ENCODE results near the gene PYGL. TPM values are rescaled to one million over a fixed set of nuclear protein-coding genes. Genes with fewer than 3 reads are reported as not detected.

PYGL gene
- total RNA-seq, 4 donors from 2014 or later, result 17.8 to 24.8 (median 22.4) TPM

- Histone ChIP-seq H3K4me1 (no peaks in the 10 kb centered on the region), H3K27me3 (no peaks in the 10 kb centered on the region), H3K27ac (no peak overlapping the region), H3K36me3 (peaks cover 5 to 30% of the 10 kb centered on the region in 2 donors), H3K9me3 (no peaks in the 10 kb centered on the region), H3K4me3 (replicated peaks in 1 of 3) (no peak overlapping the region)
- DNase-seq, result no peak
- intact Hi-C loops (cut with DNase I), result no loop called here
- TF ChIP-seq POLR2A (IDR thresholded peaks at IDR 0.05), result no peak
- no peak for TF ChIP-seq CTCF (IDR thresholded peaks at IDR 0.05)
- 89 to 96% methylated on average over 2 to 6 of the region's 6 CpGs for WGBS, 2 donors
Observed at GRCh38 chr14:50917449-50917848, 26.8 kb downstream of the PYGL start.

DNA sequence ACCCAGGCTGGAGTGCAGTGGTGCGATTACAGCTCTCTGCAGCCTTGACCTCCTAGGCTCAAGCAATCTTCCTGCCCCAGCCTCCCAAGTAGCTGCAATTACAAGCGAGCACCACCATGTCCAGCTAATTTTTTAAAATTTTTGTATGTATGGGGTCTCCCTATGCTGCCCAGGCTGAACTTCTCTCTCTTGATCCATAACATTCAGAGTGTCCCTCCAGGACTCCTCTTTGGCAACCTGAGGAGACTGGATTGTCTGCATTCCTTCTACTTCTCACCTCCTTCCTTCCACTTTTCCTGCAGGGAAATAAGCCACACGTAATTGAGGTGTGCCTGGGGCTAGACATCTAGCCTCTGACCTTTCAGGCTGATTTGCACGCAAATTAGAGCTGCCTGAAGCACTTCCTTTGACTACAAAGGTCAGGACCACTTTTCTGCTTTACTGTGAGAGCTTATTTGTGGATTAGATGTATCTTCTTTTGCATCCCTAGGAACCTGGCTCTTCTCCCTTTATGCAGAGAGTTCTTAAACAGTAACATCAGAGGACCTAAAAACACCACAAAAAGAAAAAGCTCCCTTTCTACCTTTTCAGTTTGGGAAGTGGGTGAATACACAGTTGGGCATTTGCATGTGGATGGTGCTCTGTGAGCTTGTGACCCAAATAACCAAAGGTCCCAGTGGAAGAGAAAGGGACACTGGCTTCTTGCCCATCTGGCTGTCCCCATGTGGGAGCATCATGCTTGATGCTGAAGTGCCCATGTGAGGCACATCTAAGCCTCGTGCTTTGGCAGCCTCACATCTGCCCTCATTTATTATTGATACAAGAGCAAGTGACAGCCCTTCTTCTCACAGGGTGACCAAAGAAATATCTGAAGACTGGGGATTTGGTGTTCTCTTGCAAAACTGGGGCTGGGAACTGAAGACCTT is 33.5 kb downstream of the PYGL start:
- WGBS, 2 donors, result 81 to 83% methylated on average over 5 of the region's 5 CpGs
- H3K27ac ChIP-seq, result no peak overlapping the region
- H3K4me1 ChIP-seq, result no peaks in the 10 kb centered on the region
- no peak for DNase-seq
- TF ChIP-seq POLR2A (IDR thresholded peaks at IDR 0.05), result no peak
- TF ChIP-seq CTCF (IDR thresholded peaks at IDR 0.05), result no peak
- H3K4me3 ChIP-seq (replicated peaks in 1 of 3), result no peak overlapping the region
- H3K9me3 ChIP-seq, result no peaks in the 10 kb centered on the region
- intact Hi-C loops (cut with DNase I), result no loop called here
- H3K36me3 ChIP-seq, result peaks cover 5 to 48% of the 10 kb centered on the region in 2 donors
- no peaks in the 10 kb centered on the region for H3K27me3 ChIP-seq

GRCh38 chr14:50906326-50907065 is 37.8 kb downstream of the PYGL start:
- peaks cover 0 to 25% of the 10 kb centered on the region in 2 donors for H3K36me3 ChIP-seq
- WGBS, 2 donors, result 82 to 84% methylated on average over 5 of the region's 5 CpGs

GRCh38 chr14:50904719-50905118 is 39.6 kb downstream of the PYGL start:
- H3K4me1 ChIP-seq, result no peaks in the 10 kb centered on the region
- peaks cover 0 to 20% of the 10 kb centered on the region in 2 donors for H3K36me3 ChIP-seq
- TF ChIP-seq POLR2A (IDR thresholded peaks at IDR 0.05), result no peak
- no peak for TF ChIP-seq CTCF (IDR thresholded peaks at IDR 0.05)
- no peak overlapping the region for H3K27ac ChIP-seq
- H3K27me3 ChIP-seq, result no peaks in the 10 kb centered on the region
- no peaks in the 10 kb centered on the region for H3K9me3 ChIP-seq
- DNase-seq, result no peak
- H3K4me3 ChIP-seq (replicated peaks in 1 of 3), result no peak overlapping the region
- intact Hi-C loops (cut with DNase I), result no loop called here

More at GRCh38 chr14:50906326-50907065, 37.8 kb downstream of the PYGL start:
- H3K4me1 ChIP-seq, result no peaks in the 10 kb centered on the region
- no peak overlapping the region for H3K27ac ChIP-seq
- H3K4me3 ChIP-seq (replicated peaks in 1 of 3), result no peak overlapping the region
- intact Hi-C loops (cut with DNase I), result no loop called here
- H3K9me3 ChIP-seq, result no peaks in the 10 kb centered on the region
- no peak for DNase-seq
- H3K27me3 ChIP-seq, result no peaks in the 10 kb centered on the region
- TF ChIP-seq CTCF (IDR thresholded peaks at IDR 0.05), result no peak
- TF ChIP-seq POLR2A (IDR thresholded peaks at IDR 0.05), result no peak

GRCh38 chr14:50901361-50901760 is 42.9 kb downstream of the PYGL start:
- Histone ChIP-seq H3K27ac (no peak overlapping the region), H3K4me3 (replicated peaks in 1 of 3) (no peak overlapping the region), H3K36me3 (peaks cover 0 to 3% of the 10 kb centered on the region in 2 donors), H3K9me3 (no peaks in the 10 kb centered on the region), H3K27me3 (no peaks in the 10 kb centered on the region), H3K4me1 (no peaks in the 10 kb centered on the region)
- WGBS, 2 donors, result 85 to 90% methylated on average over 3 of the region's 3 CpGs
- TF ChIP-seq CTCF (IDR thresholded peaks at IDR 0.05), result no peak
- no peak for TF ChIP-seq POLR2A (IDR thresholded peaks at IDR 0.05)
- no peak for DNase-seq
- intact Hi-C loops (cut with DNase I), result no loop called here
